ENCODE measurements around the gene METTL16. TPM values are rescaled to one million over a fixed set of nuclear protein-coding genes. Genes with fewer than 3 reads are reported as not detected.

Gene METTL16
- total and polyA plus RNA-seq, 2 of the 8 experiments (the other 6 are each of a cell fraction or from before 2014, with no cell fraction given): 22.8 to 59.4 TPM

DNA sequence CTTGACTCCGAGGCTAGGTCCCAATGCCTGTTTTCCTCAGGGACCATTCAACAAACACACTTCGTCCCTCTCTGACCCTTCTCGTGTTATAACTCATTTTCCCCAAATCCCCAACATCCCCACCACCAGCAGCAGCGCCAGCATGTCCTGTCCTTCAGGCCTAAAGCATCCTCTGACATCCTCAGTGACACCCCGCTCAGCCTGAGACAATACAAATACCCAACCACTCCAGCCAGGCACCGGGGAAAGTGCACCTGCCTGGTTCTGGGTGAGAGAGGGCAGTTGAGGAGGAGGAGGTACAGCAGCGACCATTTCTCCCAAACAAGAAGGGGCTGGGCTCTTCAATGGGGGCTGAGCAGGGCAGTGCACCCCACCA, 115.5 kb downstream of the METTL16 start:
- H2AK5ac ChIP-seq (ENCODE audit: low read depth, low read length): peak overlapping the region; percentile 79; the same call in 1 of the 2 replicates
- peaks cover 0 to 50% of the 10 kb centered on the region in 2 experiments; a peak in 2 of 4 replicates for H3K79me2 ChIP-seq (ENCODE audit: control insufficient read depth in 1 of 2, insufficient read depth in 2 of 2, low read length in 2 of 2)
- H3K27me3 ChIP-seq (replicated peaks in 1 of 4; ENCODE audit: control insufficient read depth in 3 of 4, extremely low read depth in 1 of 4, insufficient read depth in 3 of 4, low read length in 3 of 4): no peaks in the 10 kb centered on the region
- ChIA-PET CTCF (ENCODE audit: partially characterized antibody) (interaction anchor here (1.3 to 1.5 kb wide), 2 partner anchors 13 to 20 kb away, joined by 3 to 9 read pairs; no protein-coding TSS in a partner anchor), POLR2A (ENCODE audit: partially characterized antibody) (interaction anchor here (0.9 to 1.3 kb wide), 3 partner anchors 14 to 58 kb away, joined by 3 to 4 read pairs (median 3); no protein-coding TSS in a partner anchor)
- 59% methylated on average over 7 of the region's 7 CpGs; no CpG with 5 or more reads in 1 of the 2 experiments for WGBS, 2 experiments (ENCODE audit: extremely low coverage in 1 of 2, insufficient coverage in 1 of 2, insufficient read length in 1 of 2, insufficient replicate concordance in 2 of 2, low coverage in 1 of 2, low lambda C conversion rate in 2 of 2, missing lambda C conversion rate in 1 of 2)
- H2AFZ ChIP-seq (ENCODE audit: low read length): no peak overlapping the region
- H3K9ac ChIP-seq (replicated peaks in 1 of 4; ENCODE audit: extremely low read depth in 1 of 4, low read depth in 3 of 4, low read length in 3 of 4): peak overlapping the region in 1 of 4 experiments; percentile 46; a peak in 1 of 7 replicates
- 0 out of 2 replicates have a peak overlapping the region, but pooled peaks have one; percentile 72 for H2BK20ac ChIP-seq (ENCODE audit: low read length)
- no peak overlapping the region for H3K23ac ChIP-seq (ENCODE audit: insufficient read length)
- no peak overlapping the region for H3K14ac ChIP-seq (ENCODE audit: insufficient read length)
- peaks cover 25% of the 10 kb centered on the region for H3K23me2 ChIP-seq (ENCODE audit: low read depth, low read length)
- peak overlapping the region; percentile 11 for H3K56ac ChIP-seq (replicated peaks; ENCODE audit: insufficient read length, low read depth, low read length)
- H4K8ac ChIP-seq (ENCODE audit: extremely low read depth, insufficient read depth, low read length): peak overlapping the region; percentile 42; the same call in 1 of the 2 replicates
- H3K79me1 ChIP-seq (ENCODE audit: low read depth, low read length): peaks cover 28% of the 10 kb centered on the region
- peak overlapping the region; percentile 71 for H2BK5ac ChIP-seq (ENCODE audit: low read depth, low read length)
- DNase-seq (ENCODE audit: low read depth in 1 of 2, low spot score in 2 of 2) (no peak), FAIRE-seq (no peak)
- no peak overlapping the region for H2BK120ac ChIP-seq (replicated peaks; ENCODE audit: low read depth, low read length)
- TF ChIP-seq CHD2 (IDR thresholded peaks at IDR 0.05; ENCODE audit: low read length) (no peak), PHF8 (conservative IDR thresholded peaks at IDR 0.05; ENCODE audit: low read depth, low read length) (no peak), CBX5 (IDR thresholded peaks at IDR 0.05; ENCODE audit: low read depth, low read length) (no peak), ASH2L (IDR thresholded peaks at IDR 0.05; ENCODE audit: low read length) (no peak), HDAC2 (IDR thresholded peaks at IDR 0.05; ENCODE audit: borderline replicate concordance in 1 of 2, low read depth in 2 of 2, low read length in 2 of 2) (no peak)
- TF ChIP-seq, protein P1, sequence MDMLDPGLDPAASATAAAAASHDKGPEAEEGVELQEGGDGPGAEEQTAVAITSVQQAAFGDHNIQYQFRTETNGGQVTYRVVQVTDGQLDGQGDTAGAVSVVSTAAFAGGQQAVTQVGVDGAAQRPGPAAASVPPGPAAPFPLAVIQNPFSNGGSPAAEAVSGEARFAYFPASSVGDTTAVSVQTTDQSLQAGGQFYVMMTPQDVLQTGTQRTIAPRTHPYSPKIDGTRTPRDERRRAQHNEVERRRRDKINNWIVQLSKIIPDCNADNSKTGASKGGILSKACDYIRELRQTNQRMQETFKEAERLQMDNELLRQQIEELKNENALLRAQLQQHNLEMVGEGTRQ (IDR thresholded peaks at IDR 0.05; ENCODE audit: low read length): no peak
- TF ChIP-seq, protein P2, sequence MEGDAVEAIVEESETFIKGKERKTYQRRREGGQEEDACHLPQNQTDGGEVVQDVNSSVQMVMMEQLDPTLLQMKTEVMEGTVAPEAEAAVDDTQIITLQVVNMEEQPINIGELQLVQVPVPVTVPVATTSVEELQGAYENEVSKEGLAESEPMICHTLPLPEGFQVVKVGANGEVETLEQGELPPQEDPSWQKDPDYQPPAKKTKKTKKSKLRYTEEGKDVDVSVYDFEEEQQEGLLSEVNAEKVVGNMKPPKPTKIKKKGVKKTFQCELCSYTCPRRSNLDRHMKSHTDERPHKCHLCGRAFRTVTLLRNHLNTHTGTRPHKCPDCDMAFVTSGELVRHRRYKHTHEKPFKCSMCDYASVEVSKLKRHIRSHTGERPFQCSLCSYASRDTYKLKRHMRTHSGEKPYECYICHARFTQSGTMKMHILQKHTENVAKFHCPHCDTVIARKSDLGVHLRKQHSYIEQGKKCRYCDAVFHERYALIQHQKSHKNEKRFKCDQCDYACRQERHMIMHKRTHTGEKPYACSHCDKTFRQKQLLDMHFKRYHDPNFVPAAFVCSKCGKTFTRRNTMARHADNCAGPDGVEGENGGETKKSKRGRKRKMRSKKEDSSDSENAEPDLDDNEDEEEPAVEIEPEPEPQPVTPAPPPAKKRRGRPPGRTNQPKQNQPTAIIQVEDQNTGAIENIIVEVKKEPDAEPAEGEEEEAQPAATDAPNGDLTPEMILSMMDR (IDR thresholded peaks at IDR 0.05; ENCODE audit: control extremely low read depth in 1 of 3, insufficient read depth in 1 of 3, low read depth in 1 of 3, low read length in 3 of 3): no peak
- peaks cover 8 to 18% of the 10 kb centered on the region in 2 experiments for H4K20me1 ChIP-seq (replicated peaks in 1 of 2; ENCODE audit: control insufficient read depth in 1 of 2, insufficient read depth in 2 of 2, low read length in 2 of 2)
- peak overlapping the region; percentile 60 for H3K18ac ChIP-seq (ENCODE audit: extremely low read depth, low read length)
- peak overlapping the region; percentile 35 to 96 (median 46) for H3K4me3 ChIP-seq (ENCODE audit: extremely low read depth in 1 of 4, insufficient read depth in 2 of 4, low read depth in 3 of 4, low read length in 4 of 4)
- H2BK12ac ChIP-seq (ENCODE audit: low read depth, low read length): peak overlapping the region; percentile 87; the same call in 1 of the 2 replicates
- H3K4ac ChIP-seq (replicated peaks; ENCODE audit: insufficient read length, low read depth, low read length): peak overlapping the region; percentile 57
- peak overlapping the region; percentile 53 for H2BK15ac ChIP-seq (ENCODE audit: low read length)
- peak overlapping the region; percentile 83 for H4K91ac ChIP-seq (replicated peaks; ENCODE audit: insufficient read length, low read length)
- no peak overlapping the region for H4K5ac ChIP-seq (ENCODE audit: insufficient read length, low read depth, low read length)
- no peaks in the 10 kb centered on the region for H3K36me3 ChIP-seq (ENCODE audit: control insufficient read depth in 2 of 4, insufficient read depth in 4 of 4, low read length in 3 of 4)
- no peaks in the 10 kb centered on the region for H3K9me3 ChIP-seq (ENCODE audit: insufficient read depth in 2 of 2, low read depth in 1 of 2, low read length in 1 of 2)
- no peak overlapping the region; the same call in 1 of the 2 replicates for H3K27ac ChIP-seq (ENCODE audit: low read depth, low read length)
- H3K4me1 ChIP-seq (replicated peaks in 1 of 4; ENCODE audit: control insufficient read depth in 3 of 4, insufficient read depth in 4 of 4, low read length in 3 of 4): peaks cover 15 to 46% (median 32%) of the 10 kb centered on the region in 4 experiments
- peak overlapping the region; percentile 75 to 94 for H3K4me2 ChIP-seq (ENCODE audit: insufficient read depth in 1 of 2, low read depth in 2 of 2, low read length in 2 of 2)
